Measurements from ENCODE around the gene C3orf18. TPM values are rescaled to one million over a fixed set of nuclear protein-coding genes. Genes with fewer than 3 reads are reported as not detected.

C3orf18 gene
- polyA plus RNA-seq, 3 donors = 5.5 to 8.2 (median 6.9) TPM

DNA sequence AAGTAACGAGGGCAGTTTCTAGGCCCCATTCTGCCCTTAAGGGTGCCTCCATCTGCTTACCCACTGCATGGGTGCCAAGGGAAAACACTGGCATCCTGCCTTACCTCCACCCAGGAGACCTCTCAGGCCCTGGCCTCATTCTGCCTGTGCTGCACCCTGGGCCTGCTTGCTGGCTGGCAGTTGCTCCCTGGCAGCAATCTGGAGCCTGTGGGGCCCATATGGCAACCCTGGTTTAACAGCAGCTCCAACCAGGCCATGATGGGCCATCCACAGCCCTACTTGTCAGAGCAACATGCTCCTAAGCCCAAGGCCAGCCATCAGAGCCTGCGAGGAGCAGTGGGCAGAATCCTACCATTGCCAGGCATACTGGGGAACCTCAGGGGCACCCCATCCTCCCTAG lies 3.7 kb downstream of the C3orf18 start:
- WGBS, 3 donors = 64 to 92% (median 87%) methylated on average over 2 of the region's 2 CpGs
- H3K27ac ChIP-seq (ENCODE audit: low read depth, low read length) = no peak overlapping the region

- WGBS, 3 donors = 59 to 100% (median 61%) methylated on average over 2 of the region's 2 CpGs
- H3K27ac ChIP-seq (ENCODE audit: low read depth, low read length) = no peak overlapping the region
These were observed 4.7 kb downstream of the C3orf18 start for GRCh38 chr3:50562861-50563260.

DNA sequence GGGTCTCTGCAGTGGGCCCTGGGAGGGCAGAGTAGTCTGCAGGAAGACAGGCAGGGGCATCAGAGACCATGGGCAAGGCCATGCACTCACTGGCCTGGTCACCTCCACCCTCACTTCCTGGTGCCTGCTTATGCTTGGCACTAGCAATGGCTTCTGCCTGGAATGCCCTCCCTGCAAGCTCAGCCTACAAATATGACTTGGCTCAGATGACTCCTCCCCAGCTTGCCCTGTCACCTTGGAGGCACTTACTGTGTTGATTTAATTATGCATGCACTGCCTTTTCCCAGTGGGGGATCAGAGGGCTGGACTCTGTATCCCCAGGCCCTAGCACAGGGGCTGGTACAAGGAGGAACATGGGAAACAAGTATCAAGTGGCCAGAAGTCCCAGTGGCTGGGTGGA lies 7.8 kb downstream of the C3orf18 start:
- no peak overlapping the region for H3K27ac ChIP-seq (ENCODE audit: low read depth, low read length)

GRCh38 chr3:50557915-50558314 lies 9.6 kb downstream of the C3orf18 start:
- 69 to 74% (median 69%) methylated on average over 7 of the region's 7 CpGs for WGBS, 3 donors
- H3K27ac ChIP-seq (ENCODE audit: low read depth, low read length) = no peak overlapping the region

- no peak overlapping the region for H3K27ac ChIP-seq (ENCODE audit: low read depth, low read length)
- whole genome bisulfite sequencing, 3 donors = 58 to 64% (median 63%) methylated on average over 8 of the region's 8 CpGs
These were observed 10.4 kb downstream of the C3orf18 start for GRCh38 chr3:50557106-50557505.

- H3K27ac ChIP-seq (ENCODE audit: low read depth, low read length) = no peak overlapping the region
- WGBS, 3 donors = 68 to 82% (median 76%) methylated on average over 5 of the region's 5 CpGs
These were observed 13.0 kb downstream of the C3orf18 start for GRCh38 chr3:50554553-50554952.

DNA sequence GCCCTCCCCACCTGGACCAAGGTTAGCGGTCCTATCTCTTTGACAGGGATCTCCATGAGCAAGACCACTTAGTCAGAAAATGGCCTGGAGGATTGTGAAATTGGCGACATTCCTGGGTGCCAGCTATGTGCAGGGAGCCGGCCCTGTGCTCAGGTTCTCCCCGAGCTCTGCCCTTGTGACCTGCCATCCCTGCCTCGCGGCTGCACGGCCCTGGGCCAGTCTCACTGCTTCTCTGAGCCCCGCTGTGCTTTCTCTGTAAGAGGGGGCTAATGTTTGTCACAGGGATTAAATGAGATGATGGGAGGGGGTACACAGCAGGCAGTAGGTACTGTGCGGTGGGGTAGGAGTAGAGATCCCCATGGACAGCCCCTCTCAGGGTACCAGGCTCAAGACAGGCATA lies 14.9 kb downstream of the C3orf18 start:
- H3K27ac ChIP-seq (ENCODE audit: low read depth, low read length) = no peak overlapping the region
- WGBS, 3 donors = 79 to 84% (median 84%) methylated on average over 9 of the region's 9 CpGs

DNA sequence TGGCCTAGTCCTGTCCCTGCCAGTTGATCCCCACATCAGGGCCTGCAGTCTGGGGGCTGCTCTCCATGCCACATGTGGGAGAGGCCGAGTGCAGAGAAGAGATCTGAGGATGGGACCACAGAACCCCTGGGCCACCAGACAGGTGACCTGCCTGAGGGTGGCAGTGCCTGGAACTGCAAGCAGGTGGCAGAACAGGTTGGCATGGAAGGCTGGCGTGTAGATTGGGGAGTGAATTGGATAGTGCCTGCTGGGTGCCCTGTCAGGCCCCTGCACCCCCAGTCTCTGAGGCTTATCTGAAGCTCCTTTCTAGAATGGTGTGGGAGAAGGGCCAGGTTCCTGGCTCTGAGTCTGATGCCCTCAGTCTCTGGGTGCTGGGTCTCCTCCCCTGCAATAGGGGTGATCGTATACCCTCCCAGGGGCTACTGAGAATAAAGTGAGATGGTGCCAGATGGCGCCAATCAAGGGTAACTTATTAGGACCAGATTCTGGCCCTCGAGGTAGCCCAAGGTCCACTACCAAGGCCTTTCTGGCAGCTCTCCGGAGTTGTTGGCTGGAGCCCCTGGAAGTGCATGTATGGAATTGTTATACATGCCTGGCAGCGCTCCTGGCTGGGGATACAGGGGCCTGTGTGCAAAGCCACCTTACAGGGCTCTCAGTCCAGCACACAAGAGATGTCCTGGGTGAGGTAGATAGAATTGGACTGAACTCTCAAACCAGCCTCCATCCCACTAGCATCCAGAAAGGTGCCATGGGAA lies 15.7 kb downstream of the C3orf18 start:
- 71 to 78% (median 78%) methylated on average over 7 of the region's 7 CpGs for WGBS, 3 donors
- H3K27ac ChIP-seq (ENCODE audit: low read depth, low read length) = no peak overlapping the region

DNA sequence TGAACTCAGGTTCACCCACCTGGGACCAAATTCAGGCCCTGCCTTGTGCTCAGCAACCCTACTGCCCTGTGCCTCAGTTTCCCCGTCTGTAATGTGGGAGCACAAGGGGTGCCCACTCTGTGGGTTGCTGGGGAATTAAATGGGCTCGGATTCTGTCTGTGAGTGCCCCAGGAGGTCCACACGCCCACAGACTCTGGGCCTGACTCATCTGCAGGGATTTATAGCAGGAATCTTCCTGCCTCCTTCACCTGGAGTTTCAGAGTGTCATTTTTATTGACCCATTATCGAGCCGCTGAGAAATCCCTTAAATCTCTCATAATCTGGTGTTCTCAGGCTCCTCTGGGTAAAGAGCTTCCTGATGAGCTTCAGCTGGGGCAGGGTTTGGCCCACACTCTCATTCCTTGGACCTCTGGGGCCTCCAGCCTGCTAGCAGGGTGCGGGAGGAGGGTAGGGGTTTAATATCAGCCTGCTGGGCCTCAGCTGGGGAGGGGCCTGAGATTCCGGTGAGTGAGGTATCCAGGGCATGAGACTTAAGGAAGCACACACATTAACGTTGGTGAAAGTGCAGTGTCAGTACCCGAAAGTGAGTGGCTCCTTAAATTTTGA lies 16.4 kb downstream of the C3orf18 start:
- no peak overlapping the region for H3K27ac ChIP-seq (ENCODE audit: low read depth, low read length)
- WGBS, 3 donors = 50 to 61% (median 54%) methylated on average over 9 of the region's 9 CpGs

DNA sequence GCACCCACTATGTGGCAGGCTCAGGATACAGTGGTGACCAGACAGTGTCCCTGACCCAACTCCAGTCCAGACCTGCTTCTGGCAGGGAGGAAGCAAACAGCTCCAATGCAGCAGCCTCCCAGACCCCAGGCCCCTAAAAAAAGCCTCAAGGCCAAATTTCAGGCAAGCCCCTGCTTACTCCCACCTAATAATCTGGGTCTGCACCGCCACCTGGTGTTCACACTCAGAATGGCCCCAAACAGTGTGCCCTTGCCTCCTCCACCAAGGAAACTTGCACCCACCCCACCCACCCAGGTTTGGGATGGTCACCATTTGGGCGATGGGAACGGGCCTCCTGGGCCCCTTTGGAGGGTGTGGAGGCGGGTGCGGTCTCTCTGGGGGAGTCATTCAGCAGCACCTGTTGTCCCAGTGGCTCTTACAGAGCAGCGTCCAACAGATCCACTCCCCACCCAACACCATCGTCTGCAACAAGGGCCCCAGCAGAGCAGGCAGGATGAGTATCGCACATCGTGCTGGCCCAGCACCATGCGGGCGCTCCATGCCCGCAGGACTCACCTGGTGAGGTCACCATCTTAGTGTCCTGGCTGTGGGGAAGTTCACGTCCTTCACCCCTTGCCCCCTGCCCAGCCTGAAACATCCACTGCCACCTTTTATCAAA lies 17.3 kb downstream of the C3orf18 start:
- H3K27ac ChIP-seq (ENCODE audit: low read depth, low read length) = no peak overlapping the region
- 49 to 54% (median 52%) methylated on average over 13 of the region's 13 CpGs for WGBS, 3 donors

GRCh38 chr3:50549226-50549625 lies 18.3 kb downstream of the C3orf18 start:
- 87 to 98% (median 97%) methylated on average over 3 of the region's 3 CpGs for WGBS, 3 donors
- H3K27ac ChIP-seq (ENCODE audit: low read depth, low read length) = no peak overlapping the region

GRCh38 chr3:50545781-50546180 lies 21.8 kb downstream of the C3orf18 start:
- 48 to 89% (median 70%) methylated on average over 1 of the region's 1 CpG for WGBS, 3 donors
- H3K27ac ChIP-seq (ENCODE audit: low read depth, low read length) = no peak overlapping the region

GRCh38 chr3:50542177-50543034 lies 25.1 kb downstream of the C3orf18 start:
- no peak overlapping the region for H3K27ac ChIP-seq (ENCODE audit: low read depth, low read length)
- 40 to 50% (median 50%) methylated on average over 2 of the region's 2 CpGs for WGBS, 3 donors

DNA sequence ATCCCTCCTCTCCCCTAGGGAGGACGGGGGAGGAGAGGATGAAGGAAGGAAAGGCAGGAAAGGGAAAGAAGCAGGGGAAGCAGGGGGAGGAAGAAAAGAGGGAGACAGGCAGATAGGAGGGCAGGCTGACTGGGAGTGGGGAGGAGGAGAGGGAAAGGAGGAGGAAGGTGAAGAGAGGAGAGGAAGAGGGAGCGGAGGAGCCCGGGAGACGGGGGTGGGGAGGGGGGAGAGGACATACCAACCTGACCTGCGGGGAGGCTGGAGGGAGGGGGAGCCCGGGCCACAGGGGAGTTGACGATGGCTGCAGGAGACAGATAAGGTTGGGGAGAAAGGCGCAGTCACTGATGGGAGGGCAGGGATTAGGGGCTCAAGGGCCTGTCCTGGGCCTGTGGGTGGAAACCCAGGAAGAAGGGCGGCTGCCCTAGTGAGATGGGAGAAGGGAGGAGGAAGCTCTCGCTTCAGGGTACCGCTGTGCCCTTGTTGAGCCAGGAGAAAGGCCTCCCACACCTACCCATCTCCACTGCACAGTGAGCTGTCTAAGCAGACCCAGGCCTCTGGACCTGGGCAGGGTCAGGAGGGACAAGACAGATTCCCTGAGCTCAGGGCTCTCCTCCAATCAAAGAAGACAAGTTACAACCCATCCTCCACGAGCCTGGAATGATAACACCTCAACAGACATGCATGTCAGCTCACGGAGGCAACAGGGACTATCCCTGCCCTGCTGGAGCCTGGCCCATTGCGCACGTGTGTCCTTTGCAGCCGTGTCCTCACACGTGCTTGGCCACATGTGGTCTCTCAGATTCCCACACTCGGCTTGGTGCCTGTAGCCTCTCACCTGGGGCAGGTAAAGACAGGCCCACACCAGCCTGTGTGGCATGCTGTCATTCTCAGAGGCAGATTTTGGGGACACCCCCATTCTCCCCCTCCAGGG lies 27.9 kb downstream of the C3orf18 start:
- H3K27ac ChIP-seq (ENCODE audit: low read depth, low read length) = no peak overlapping the region
- WGBS, 3 donors = 51 to 69% (median 61%) methylated on average over 16 to 18 of the region's 18 CpGs

DNA sequence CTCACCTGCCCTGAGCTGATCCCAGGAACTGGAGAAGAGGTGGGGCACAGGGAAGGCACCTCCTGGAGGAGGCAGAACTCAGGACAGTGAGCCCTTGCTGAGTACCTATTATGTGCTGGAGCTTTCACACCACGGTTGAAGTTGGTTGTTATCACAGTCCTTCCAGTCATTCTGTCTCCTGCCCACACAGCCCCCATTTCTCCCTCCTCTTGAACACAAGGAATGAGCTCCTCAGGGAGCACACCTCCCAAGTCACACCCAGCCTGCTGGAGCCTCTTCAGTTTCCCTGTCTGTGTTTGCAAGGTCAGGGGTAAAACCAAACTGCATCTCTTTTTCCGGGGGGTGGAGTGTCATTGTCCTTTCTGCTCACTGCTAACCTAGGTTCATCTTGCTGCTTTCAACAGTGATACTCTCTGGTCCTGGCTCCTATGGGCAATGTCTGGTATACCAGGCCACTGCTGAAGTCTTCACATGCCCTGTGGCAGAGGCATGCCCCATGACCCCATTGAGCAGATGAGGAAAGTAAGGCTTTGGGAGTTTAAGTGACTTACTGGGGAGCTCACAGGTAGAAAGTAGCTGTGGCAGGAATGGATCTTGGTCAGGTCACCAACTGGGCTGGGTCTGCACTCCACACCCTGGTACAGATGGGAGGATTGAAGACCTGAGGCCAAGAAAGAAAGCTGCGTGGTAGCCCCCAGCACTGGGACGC lies 30.0 kb downstream of the C3orf18 start:
- WGBS, 3 donors = 75 to 78% (median 76%) methylated on average over 4 of the region's 4 CpGs
- H3K27ac ChIP-seq (ENCODE audit: low read depth, low read length) = no peak overlapping the region

- H3K27ac ChIP-seq (ENCODE audit: low read depth, low read length) = no peak overlapping the region
- 69 to 79% (median 76%) methylated on average over 5 of the region's 5 CpGs for WGBS, 3 donors
These were observed 30.9 kb downstream of the C3orf18 start for GRCh38 chr3:50536471-50537180.
